HepG2 (cell line): ENCODE measurements around the gene TRIM37. TPM values are rescaled to one million over a fixed set of nuclear protein-coding genes. Genes with fewer than 3 reads are reported as not detected.

Experiments
- E2F2 ChIP-seq: sonication (generic); formaldehyde crosslinking; IDR thresholded peaks from 2 replicates; pipeline ENCODE4 v1.4.0; 2020; ENCODE audit warnings: missing genetic modification reagents, borderline replicate concordance
- HDAC2 ChIP-seq: sonication (generic); formaldehyde crosslinking; IDR thresholded peaks from 2 replicates; pipeline ENCODE4 v1.4.0; 2020; ENCODE audit warnings: missing genetic modification reagents
- KLF13 ChIP-seq: sonication (generic); formaldehyde crosslinking; IDR thresholded peaks from 2 replicates; pipeline ENCODE4 v1.4.0; 2020; ENCODE audit warnings: mild to moderate bottlenecking, missing genetic modification reagents
- MEIS1 ChIP-seq: sonication (generic); formaldehyde crosslinking; IDR thresholded peaks from 2 replicates; pipeline ENCODE4 v1.9.0; 2021; ENCODE audit warnings: mild to moderate bottlenecking, missing genetic modification reagents, moderate library complexity, borderline replicate concordance
- MLLT10 ChIP-seq: sonication (generic); formaldehyde crosslinking; IDR thresholded peaks from 2 replicates; pipeline ENCODE4 v1.4.0; 2020; ENCODE audit warnings: missing genetic modification reagents
- NCOR1 ChIP-seq: fragments of 200-600 bp; sonication (generic); IDR thresholded peaks from 2 replicates; pipeline ENCODE4 v1.7.0; 2017; ENCODE audit warnings: antibody characterized with exemption, low read length, borderline replicate concordance
- NR2C2 ChIP-seq: sonication (generic); formaldehyde crosslinking; IDR thresholded peaks from 2 replicates; pipeline ENCODE4 v1.4.0; 2020; ENCODE audit warnings: missing genetic modification reagents, mild to moderate bottlenecking, moderate library complexity, borderline replicate concordance
- POLR2G ChIP-seq: fragments of 200-400 bp; formaldehyde crosslinking; IDR thresholded peaks from 2 replicates; pipeline ENCODE4 v1.6.1; 2018; ENCODE audit warnings: mild to moderate bottlenecking, low read depth, low read length, moderate library complexity
- RFX3 ChIP-seq: IDR thresholded peaks from 2 replicates; pipeline ENCODE4 v1.6.1; 2016; ENCODE audit warnings: missing biosample characterization, missing genetic modification reagents
- SAP130 ChIP-seq: IDR thresholded peaks from 2 replicates; pipeline ENCODE4 v1.6.1; 2016; ENCODE audit warnings: low read depth
- SOX13 ChIP-seq, 3 experiments: fragments of 450-650 bp in 1 of 3; sonication (generic) in 1 of 3; formaldehyde crosslinking in 1 of 3; IDR thresholded peaks in 2 of 3; conservative IDR thresholded peaks in 1 of 3; 2 replicates each; pipeline versions ENCODE4 v1.5.0 to v1.6.1; 2016 to 2020; ENCODE audit warnings: antibody characterized with exemption in 1 of 3, mild to moderate bottlenecking in 1 of 3, missing compliant biosample characterization in 1 of 3, missing genetic modification reagents in 1 of 3, moderate library complexity in 1 of 3
- ZBTB33 ChIP-seq: sonication (generic); formaldehyde crosslinking; IDR thresholded peaks from 2 replicates; pipeline ENCODE4 v1.4.0; 2020; ENCODE audit warnings: missing genetic modification reagents
- ZFP91 ChIP-seq: sonication (generic); formaldehyde crosslinking; IDR thresholded peaks from 2 replicates; pipeline ENCODE4 v1.9.0; 2022; ENCODE audit warnings: missing genetic modification reagents, mild to moderate bottlenecking, borderline replicate concordance
- ZNF225 ChIP-seq: sonication (generic); formaldehyde crosslinking; IDR thresholded peaks from 2 replicates; pipeline ENCODE4 v1.4.0; 2020; ENCODE audit warnings: mild to moderate bottlenecking, missing genetic modification reagents
- ZNF232 ChIP-seq: sonication (generic); formaldehyde crosslinking; IDR thresholded peaks from 2 replicates; pipeline ENCODE4 v1.4.0; 2020; ENCODE audit warnings: missing genetic modification reagents, borderline replicate concordance
- ZNF260 ChIP-seq: sonication (generic); formaldehyde crosslinking; IDR thresholded peaks from 2 replicates; pipeline ENCODE4 v1.4.0; 2020; ENCODE audit warnings: missing genetic modification reagents, low read depth, mild to moderate bottlenecking, borderline replicate concordance
- ZNF282 ChIP-seq: fragments of 450-650 bp; IDR thresholded peaks from 2 replicates; pipeline ENCODE4 v1.6.1; 2018; ENCODE audit not compliant: partially characterized antibody
- ZNF549 ChIP-seq: sonication (generic); formaldehyde crosslinking; IDR thresholded peaks from 2 replicates; pipeline ENCODE4 v1.5.0; 2020; ENCODE audit warnings: missing genetic modification reagents
- ZNF607 ChIP-seq: sonication (generic); formaldehyde crosslinking; IDR thresholded peaks from 2 replicates; pipeline ENCODE4 v1.5.1; 2020; ENCODE audit warnings: missing genetic modification reagents, mild to moderate bottlenecking, borderline replicate concordance
- ZNF609 ChIP-seq: sonication (generic); formaldehyde crosslinking; IDR thresholded peaks from 2 replicates; pipeline ENCODE4 v1.4.0; 2020; ENCODE audit warnings: mild to moderate bottlenecking, missing genetic modification reagents, borderline replicate concordance
- ZNF709 ChIP-seq: sonication (generic); formaldehyde crosslinking; IDR thresholded peaks from 2 replicates; pipeline ENCODE4 v1.5.0; 2020; ENCODE audit warnings: mild to moderate bottlenecking, missing genetic modification reagents
- polyA plus RNA-seq, 8 experiments: library from polyadenylated mRNA; depleted of rRNA in 3 of 8; stranded (reverse) in 7 of 8; unstranded in 1 of 8; fragments of >200 nt; fragmentation: Illumina TruSeq in 4 of 8; extraction: Trizol in 4 of 8; gene quantifications; 2 replicates each; pipeline versions ENCODE4 v1.2.1 to v1.2.3, GENCODE V29; 2011 to 2016; ENCODE audit warnings: low read depth in 4 of 8, missing spikeins in 1 of 8, mixed read lengths in 1 of 8; ENCODE audit not compliant: insufficient read depth in 1 of 8
- total RNA-seq, 5 experiments: library from RNA; depleted of rRNA; stranded (reverse); fragments of >200 nt; fragmentation: Illumina TruSeq; extraction: Trizol; gene quantifications; 2 replicates each; pipeline ENCODE4 v1.2.3, GENCODE V29; 2016; ENCODE audit warnings: low read depth in 1 of 5

The TRIM37 gene
- total and polyA plus RNA-seq, 2 of the 13 experiments (the other 11 are each of a cell fraction or from before 2014, with no cell fraction given): 12.4 to 39.1 TPM

- TF ChIP-seq ZNF225 (CRISPR knock-in tag) (no peak), ZNF282 (no peak), ZNF549 (CRISPR knock-in tag) (no peak), ZNF709 (CRISPR knock-in tag) (peak; percentile 83), ZNF232 (CRISPR knock-in tag) (no peak), ZNF260 (no peak), HDAC2 (CRISPR knock-in tag) (no peak), ZBTB33 (CRISPR knock-in tag) (no peak), ZNF609 (no peak), NCOR1 (no peak), ZFP91 (no peak), ZNF607 (CRISPR knock-in tag) (peak; percentile 76), MLLT10 (no peak), SOX13 (IDR thresholded peaks at IDR 0.05) (peak; percentile 38; the same call in 1 of the 2 replicates), SOX13 (CRISPR knock-in tag; conservative IDR thresholded peaks at IDR 0.05 in 1 of 2, IDR thresholded peaks at IDR 0.05 in 1 of 2) (no peak), NR2C2 (CRISPR knock-in tag) (no peak), E2F2 (CRISPR knock-in tag) (no peak), POLR2G (no peak), MEIS1 (CRISPR knock-in tag) (no peak), KLF13 (CRISPR knock-in tag) (no peak), SAP130 (CRISPR knock-in tag) (peak; percentile 3), RFX3 (CRISPR knock-in tag) (no peak)
Observed at GRCh38 chr17:59154292-59154720, 47.6 kb upstream of the TRIM37 start (continued).
